IMR-90 (cell line): ENCODE data around the gene USP28. TPM values are rescaled to one million over a fixed set of nuclear protein-coding genes. Genes with fewer than 3 reads are reported as not detected.

Experiments used
- ATAC-seq: fragments of 200-7000 bp; cut with Tn5 transposase; 2 replicates; pipeline ENCODE4 v1.9.1; 2020; ENCODE audit warnings: low read depth, mild to moderate bottlenecking, moderate library complexity
- BruUV-seq: library from RNA; stranded (reverse); fragments of 400-500 nt; replicated peaks from 2 replicates; lab custom pipeline; 2021; lab: Mats Ljungman, UMichigan
- CTCF ChIA-PET: fragments of 300-600 bp; formaldehyde crosslinking; extraction: SDS; loops from one replicate; lab custom pipeline; 2021; ENCODE audit warnings: antibody characterized with exemption; lab: Yijun Ruan, JAX
- POLR2A ChIA-PET: fragments of 300-600 bp; sonication (Branson Sonifier 250); formaldehyde crosslinking; loops from one replicate; lab custom pipeline; 2022; ENCODE audit warnings: antibody characterized with exemption; ENCODE audit not compliant: unreplicated experiment; lab: Charles Lee
- DNase-seq: peaks from one replicate; pipeline ENCODE4 v3.0.0; 2013
- H2AFZ ChIP-seq: replicated peaks from 2 replicates; pipeline ENCODE3; 2013; ENCODE audit warnings: low read length, mild to moderate bottlenecking; ENCODE audit not compliant: poor library complexity
- H2AK5ac ChIP-seq: 2 replicates; pipeline ENCODE4 v1.6.1; 2013; ENCODE audit warnings: low read depth, low read length, inconsistent platforms
- H2AK9ac ChIP-seq: replicated peaks from 2 replicates; pipeline ENCODE3; 2013; ENCODE audit warnings: mild to moderate bottlenecking, low read depth, low read length, moderate library complexity; ENCODE audit not compliant: poor library complexity
- H2BK120ac ChIP-seq: 2 replicates; pipeline ENCODE4 v1.6.1; 2013; ENCODE audit warnings: low read depth, low read length, inconsistent platforms
- H2BK15ac ChIP-seq: 3 replicates; pipeline ENCODE4 v1.6.1; 2013; ENCODE audit warnings: low read depth, low read length, inconsistent platforms
- H2BK20ac ChIP-seq: 2 replicates; pipeline ENCODE4 v1.6.1; 2013; ENCODE audit warnings: low read depth, mild to moderate bottlenecking, inconsistent platforms, low read length, moderate library complexity
- H2BK5ac ChIP-seq: 2 replicates; pipeline ENCODE4 v1.6.1; 2013; ENCODE audit warnings: mild to moderate bottlenecking, low read depth, low read length, inconsistent platforms; ENCODE audit not compliant: poor library complexity, severe bottlenecking
- H3K14ac ChIP-seq: replicated peaks from 2 replicates; pipeline ENCODE4 v1.6.1; 2013; ENCODE audit warnings: low read depth, low read length, inconsistent platforms
- H3K18ac ChIP-seq: 2 replicates; pipeline ENCODE4 v1.6.1; 2013; ENCODE audit warnings: low read depth, low read length, control low read depth
- H3K23ac ChIP-seq: 2 replicates; pipeline ENCODE4 v1.6.1; 2013; ENCODE audit warnings: low read depth, low read length, inconsistent platforms
- H3K27ac ChIP-seq: 2 replicates; pipeline ENCODE4 v1.5.1; 2013; ENCODE audit warnings: mild to moderate bottlenecking, control low read depth, low read length; ENCODE audit not compliant: insufficient read depth
- H3K27me3 ChIP-seq: 2 replicates; pipeline ENCODE4 v1.6.1; 2013; ENCODE audit warnings: low read length; ENCODE audit not compliant: control insufficient read depth, insufficient read depth
- H3K36me3 ChIP-seq: 2 replicates; pipeline ENCODE4 v1.6.1; 2013; ENCODE audit warnings: low read length, mixed read lengths; ENCODE audit not compliant: control insufficient read depth, insufficient read depth
- H3K4ac ChIP-seq: 2 replicates; pipeline ENCODE4 v1.6.1; 2013; ENCODE audit warnings: low read depth, low read length, inconsistent platforms
- H3K4me1 ChIP-seq: 2 replicates; pipeline ENCODE4 v1.6.1; 2013; ENCODE audit warnings: low read length, mixed read lengths; ENCODE audit not compliant: control insufficient read depth, insufficient read depth
- H3K4me2 ChIP-seq: 2 replicates; pipeline ENCODE4 v1.6.1; 2013; ENCODE audit warnings: low read depth, mild to moderate bottlenecking, control low read depth, low read length, moderate library complexity
- H3K4me3 ChIP-seq: 2 replicates; pipeline ENCODE4 v1.5.1; 2013; ENCODE audit warnings: low read depth, mild to moderate bottlenecking, control low read depth, low read length, moderate library complexity; ENCODE audit not compliant: insufficient read depth
- H3K56ac ChIP-seq: 2 replicates; pipeline ENCODE4 v1.6.1; 2013; ENCODE audit warnings: low read length, inconsistent platforms; ENCODE audit not compliant: insufficient read depth; ENCODE audit errors: extremely low read depth
- H3K79me1 ChIP-seq, 2 experiments: 2 replicates each; pipeline ENCODE4 v1.6.1; 2013; ENCODE audit warnings: low read length in 2 of 2, inconsistent platforms in 1 of 2, low read depth in 1 of 2
- H3K9ac ChIP-seq: 2 replicates; pipeline ENCODE4 v1.6.1; 2013; ENCODE audit warnings: low read depth, low read length, control low read depth
- H3K9me1 ChIP-seq: 2 replicates; pipeline ENCODE4 v1.6.1; 2013; ENCODE audit warnings: low read length, inconsistent platforms; ENCODE audit not compliant: insufficient read depth
- H3K9me3 ChIP-seq: 2 replicates; pipeline ENCODE4 v1.6.1; 2013; ENCODE audit warnings: low read length; ENCODE audit not compliant: control insufficient read depth, insufficient read depth
- H4K20me1 ChIP-seq: 2 replicates; pipeline ENCODE4 v1.6.1; 2013; ENCODE audit warnings: low read length, inconsistent platforms; ENCODE audit not compliant: insufficient read depth
- H4K5ac ChIP-seq: 2 replicates; pipeline ENCODE4 v1.6.1; 2013; ENCODE audit warnings: mild to moderate bottlenecking, low read depth, low read length, control low read depth
- H4K8ac ChIP-seq, 2 experiments: 2 replicates each; pipeline ENCODE4 v1.6.1; 2013; ENCODE audit warnings: low read depth in 2 of 2, low read length in 2 of 2, control low read depth in 1 of 2, inconsistent platforms in 1 of 2
- H4K91ac ChIP-seq: 2 replicates; pipeline ENCODE4 v1.6.1; 2013; ENCODE audit warnings: low read depth, low read length, inconsistent platforms; ENCODE audit not compliant: insufficient read depth
- CEBPB ChIP-seq: IDR thresholded peaks from 2 replicates; pipeline ENCODE4 v1.6.1; 2012; ENCODE audit warnings: low read depth, low read length, improper control_type of control experiment
- MAFK ChIP-seq: IDR thresholded peaks from 2 replicates; pipeline ENCODE4 v1.6.1; 2012; ENCODE audit warnings: low read depth, low read length, improper control_type of control experiment
- POLR2A ChIP-seq: IDR thresholded peaks from 2 replicates; pipeline ENCODE4 v1.6.1; 2012; ENCODE audit warnings: mild to moderate bottlenecking, low read depth, low read length
- WGBS, 2 experiments: methylation state at CpG; one replicate each; pipeline versions ENCODE4 v1.1.5 to v1.1.7; 2013; ENCODE audit warnings: missing lambda C conversion rate in 2 of 2; ENCODE audit not compliant: insufficient read length in 1 of 2; ENCODE audit errors: extremely low coverage in 2 of 2; 5-methylcytosine and 5-hydroxymethylcytosine counted together
- dilution Hi-C: fragments of 300-500 bp; cut with HindIII; formaldehyde crosslinking; loops from one replicate; pipeline ENCODE4 v1.14.3; 2018; ENCODE audit warnings: low sequenced_read_pairs; ENCODE audit not compliant: unreplicated experiment
- in situ Hi-C: fragments of 300-500 bp; cut with MboI; formaldehyde crosslinking; loops from 3 replicates; pipeline ENCODE4 v1.14.3; 2019; ENCODE audit warnings: low sequenced_read_pairs, inconsistent platforms, mixed read lengths
- intact Hi-C: fragments of 100-400 bp; cut with micrococcal nuclease; formaldehyde crosslinking; loops from 2 replicates; pipeline ENCODE4 v1.10.0; 2022
- polyA plus RNA-seq, 3 experiments: library from polyadenylated mRNA; depleted of rRNA; stranded (reverse); fragments of >200 nt; gene quantifications; 2 replicates each; pipeline ENCODE4 v1.2.3, GENCODE V29; 2012; ENCODE audit warnings: low replicate concordance in 1 of 3
- total RNA-seq: library from RNA; depleted of rRNA; stranded (reverse); fragments of >200 nt; gene quantifications from 2 replicates; pipeline ENCODE4 v1.2.3, GENCODE V29; 2012

The USP28 gene
- total and polyA plus RNA-seq, 2 of the 4 experiments (the other 2 are of a cell fraction) = 17.0 to 36.0 TPM

DNA sequence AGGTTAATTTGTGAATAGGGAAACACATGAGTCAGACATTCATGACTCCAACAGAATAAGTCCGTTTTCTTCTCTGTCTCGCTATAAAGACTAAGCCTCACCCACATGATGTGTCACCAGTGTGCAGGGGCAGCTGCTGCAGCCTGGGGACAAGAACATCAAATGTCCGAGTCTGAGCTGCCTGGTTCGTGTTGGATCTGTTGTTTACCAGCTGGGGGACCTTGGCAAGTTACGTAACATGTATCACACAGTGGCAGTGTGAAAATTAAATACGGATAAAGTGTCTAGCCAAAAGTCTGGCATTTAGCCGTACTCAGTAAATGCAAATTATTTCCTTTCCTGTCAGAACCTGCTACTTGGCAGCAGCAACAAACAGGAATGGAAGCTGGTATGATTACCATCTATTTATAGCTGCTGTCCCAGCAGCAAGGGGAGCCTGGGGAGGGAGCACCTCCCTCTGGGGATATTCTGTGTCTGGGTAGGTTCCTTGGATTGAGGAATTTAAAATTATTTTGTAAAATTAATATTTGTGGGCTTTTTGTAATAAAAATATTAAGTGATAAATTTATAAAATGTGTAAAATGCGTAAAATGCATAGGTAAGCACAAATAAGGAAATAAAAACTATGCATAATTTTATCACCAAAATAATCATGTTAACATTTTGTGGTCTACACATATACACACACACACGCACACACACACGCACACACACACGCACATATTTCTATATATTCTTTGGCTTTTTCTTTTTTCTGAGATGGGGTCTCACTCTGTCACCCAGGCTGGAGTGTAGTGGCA lies 97.1 kb downstream of the USP28 start:
- POLR2A ChIA-PET = interaction anchor here (0.6 kb wide), 1 partner anchor 17 kb away, joined by 3 read pairs; no protein-coding TSS in a partner anchor
- H4K8ac ChIP-seq = no peak overlapping the region
- CTCF ChIA-PET = interaction anchor here (1.0 kb wide), 1 partner anchor 18 kb away, joined by 6 read pairs; no protein-coding TSS in a partner anchor
- H3K56ac ChIP-seq = no peak overlapping the region
- no peak overlapping the region for H4K5ac ChIP-seq
- peaks cover 8% of the 10 kb centered on the region for H3K27me3 ChIP-seq
- no peak overlapping the region for H3K23ac ChIP-seq
- H3K79me1 ChIP-seq = peaks cover 0 to 1% of the 10 kb centered on the region in 2 experiments; a peak in 2 of 4 replicates
- BruUV-seq = no TSS peak
- H2AFZ ChIP-seq = peak overlapping the region; percentile 79
- no peaks in the 10 kb centered on the region for H4K20me1 ChIP-seq
- no peak for ATAC-seq
- TF ChIP-seq CEBPB (peak; percentile 39), POLR2A (no peak), MAFK (peak; percentile 89)
- no peak overlapping the region for H2AK5ac ChIP-seq
- no peak overlapping the region for H2BK15ac ChIP-seq
- H3K27ac ChIP-seq = no peak overlapping the region
- H3K9ac ChIP-seq = no peak overlapping the region
- H3K4ac ChIP-seq = no peak overlapping the region
- peak overlapping the region; percentile 69 for H3K4me2 ChIP-seq
- H2AK9ac ChIP-seq = no peak overlapping the region
- H3K4me1 ChIP-seq = no peaks in the 10 kb centered on the region; the same call in 1 of the 2 replicates
- no peak overlapping the region for H2BK5ac ChIP-seq
- H2BK120ac ChIP-seq = no peak overlapping the region
- intact Hi-C loops (no loop called here), in situ Hi-C loops (no loop called here), dilution Hi-C loops (no loop called here)
- no peak overlapping the region for H2BK20ac ChIP-seq
- H3K9me1 ChIP-seq = no peaks in the 10 kb centered on the region
- peak overlapping the region; percentile 3; the same call in 1 of the 2 replicates for H3K4me3 ChIP-seq
- DNase-seq = peak; percentile 38
- H3K14ac ChIP-seq = 0 out of 2 replicates have a peak overlapping the region, but pooled peaks have one; percentile 18
- no peaks in the 10 kb centered on the region for H3K36me3 ChIP-seq
- H3K9me3 ChIP-seq = no peaks in the 10 kb centered on the region
- 80 to 88% methylated on average over 1 of the region's 11 CpGs for WGBS, 2 experiments
- no peak overlapping the region for H3K18ac ChIP-seq
- no peak overlapping the region for H4K91ac ChIP-seq
